ENCODE data around the gene DYNLT1. TPM values are rescaled to one million over a fixed set of nuclear protein-coding genes. Genes with fewer than 3 reads are reported as not detected.

DYNLT1 gene
- total RNA-seq, 1 donor from 2014 or later: 118 TPM

GRCh38 chr6:158640519-158640918, 4.0 kb downstream of the DYNLT1 start:
- DNase-seq (ENCODE audit: low read depth, low spot score): no peak
- TF ChIP-seq, protein P1, sequence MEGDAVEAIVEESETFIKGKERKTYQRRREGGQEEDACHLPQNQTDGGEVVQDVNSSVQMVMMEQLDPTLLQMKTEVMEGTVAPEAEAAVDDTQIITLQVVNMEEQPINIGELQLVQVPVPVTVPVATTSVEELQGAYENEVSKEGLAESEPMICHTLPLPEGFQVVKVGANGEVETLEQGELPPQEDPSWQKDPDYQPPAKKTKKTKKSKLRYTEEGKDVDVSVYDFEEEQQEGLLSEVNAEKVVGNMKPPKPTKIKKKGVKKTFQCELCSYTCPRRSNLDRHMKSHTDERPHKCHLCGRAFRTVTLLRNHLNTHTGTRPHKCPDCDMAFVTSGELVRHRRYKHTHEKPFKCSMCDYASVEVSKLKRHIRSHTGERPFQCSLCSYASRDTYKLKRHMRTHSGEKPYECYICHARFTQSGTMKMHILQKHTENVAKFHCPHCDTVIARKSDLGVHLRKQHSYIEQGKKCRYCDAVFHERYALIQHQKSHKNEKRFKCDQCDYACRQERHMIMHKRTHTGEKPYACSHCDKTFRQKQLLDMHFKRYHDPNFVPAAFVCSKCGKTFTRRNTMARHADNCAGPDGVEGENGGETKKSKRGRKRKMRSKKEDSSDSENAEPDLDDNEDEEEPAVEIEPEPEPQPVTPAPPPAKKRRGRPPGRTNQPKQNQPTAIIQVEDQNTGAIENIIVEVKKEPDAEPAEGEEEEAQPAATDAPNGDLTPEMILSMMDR (conservative IDR thresholded peaks at IDR 0.05): no peak
- no peaks in the 10 kb centered on the region for H3K9me3 Mint-ChIP-seq
- H3K4me1 Mint-ChIP-seq: peaks cover 49% of the 10 kb centered on the region
- H3K4me3 Mint-ChIP-seq: no peak overlapping the region
- no peak overlapping the region for H3K27ac Mint-ChIP-seq (ENCODE audit: unreplicated experiment)
- H3K36me3 Mint-ChIP-seq (ENCODE audit: low read depth): peaks cover 12% of the 10 kb centered on the region
- peaks cover 5% of the 10 kb centered on the region for H3K27me3 Mint-ChIP-seq (ENCODE audit: low read depth)

DNA sequence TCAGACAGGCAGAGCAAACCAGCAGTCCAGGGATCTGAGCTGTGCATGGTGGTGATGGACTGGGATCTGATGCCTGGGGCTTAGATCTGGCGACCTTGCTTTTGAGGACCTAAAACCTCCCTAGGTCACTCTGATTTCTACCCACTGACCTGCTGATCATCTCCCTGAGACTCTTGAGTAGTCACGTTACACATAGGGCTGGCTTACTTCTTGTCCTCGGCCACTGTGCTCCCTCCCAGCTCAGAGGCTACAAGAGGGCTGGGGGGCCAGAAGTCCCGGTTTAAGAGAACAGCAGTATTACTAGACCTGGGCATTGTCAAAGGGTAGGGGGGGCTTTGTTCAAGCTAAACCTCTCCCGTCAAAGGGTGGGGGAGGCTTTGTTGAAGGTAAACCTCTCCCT, 5.5 kb downstream of the DYNLT1 start:
- peaks cover 12% of the 10 kb centered on the region for H3K36me3 Mint-ChIP-seq (ENCODE audit: low read depth)
- H3K4me3 Mint-ChIP-seq: peak overlapping the region; percentile 33
- H3K9me3 Mint-ChIP-seq: no peaks in the 10 kb centered on the region
- no peak overlapping the region for H3K27ac Mint-ChIP-seq (ENCODE audit: unreplicated experiment)
- peaks cover 40% of the 10 kb centered on the region for H3K4me1 Mint-ChIP-seq
- no peak for DNase-seq (ENCODE audit: low read depth, low spot score)
- H3K27me3 Mint-ChIP-seq (ENCODE audit: low read depth): no peaks in the 10 kb centered on the region
- TF ChIP-seq, protein P1 (conservative IDR thresholded peaks at IDR 0.05): no peak

DNA sequence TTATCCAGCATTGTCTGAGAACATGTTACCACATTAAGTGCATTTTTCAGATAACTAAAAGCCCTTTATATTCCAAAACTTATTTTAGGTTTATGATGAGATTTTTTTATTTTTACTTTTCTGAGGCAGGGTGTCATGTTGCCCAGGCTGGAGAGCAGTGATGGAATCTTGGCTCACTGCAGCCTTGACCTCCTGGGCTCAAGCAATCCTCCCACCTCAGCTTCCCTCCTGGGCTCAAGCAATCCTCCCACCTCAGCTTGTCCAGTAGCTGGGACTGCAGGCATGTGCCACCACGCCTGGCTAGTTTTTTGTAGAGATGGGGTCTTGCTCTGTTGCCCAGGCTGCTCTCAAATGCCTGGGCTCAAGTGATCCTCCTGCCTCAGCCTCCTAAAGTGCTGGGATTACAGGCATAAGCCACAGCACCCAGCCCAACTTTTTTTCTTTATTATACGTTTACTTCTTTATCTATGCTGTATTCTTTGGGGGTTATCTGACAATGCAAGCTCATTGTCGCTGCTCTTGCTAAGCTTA, 6.2 kb downstream of the DYNLT1 start:
- Mint-ChIP-seq H3K4me1 (peaks cover 36% of the 10 kb centered on the region), H3K27ac (ENCODE audit: unreplicated experiment) (no peak overlapping the region), H3K27me3 (ENCODE audit: low read depth) (no peaks in the 10 kb centered on the region), H3K9me3 (no peaks in the 10 kb centered on the region), H3K36me3 (ENCODE audit: low read depth) (peaks cover 12% of the 10 kb centered on the region), H3K4me3 (no peak overlapping the region)
- no peak for DNase-seq (ENCODE audit: low read depth, low spot score)
- TF ChIP-seq, protein P1 (conservative IDR thresholded peaks at IDR 0.05): no peak

DNA sequence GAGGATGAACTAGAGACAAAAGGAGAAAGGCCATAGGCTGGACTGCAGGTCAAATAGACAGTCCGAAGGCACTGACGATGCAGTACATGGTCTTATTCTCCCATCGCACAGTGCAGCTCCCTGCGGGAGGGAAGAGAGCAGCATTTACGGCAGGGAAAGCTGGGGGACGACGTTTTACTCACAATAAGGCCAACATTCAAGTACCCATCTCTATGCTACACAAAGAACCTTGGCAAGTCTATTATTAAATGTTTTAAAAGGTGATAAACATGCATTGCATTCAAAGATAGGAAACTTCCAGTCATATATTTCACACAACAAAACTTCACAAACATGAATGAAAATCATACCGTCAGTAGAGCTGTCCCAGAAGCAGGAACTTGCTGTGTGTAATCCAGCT, 7.8 kb downstream of the DYNLT1 start:
- Mint-ChIP-seq H3K27ac (ENCODE audit: unreplicated experiment) (peak overlapping the region; percentile 21), H3K36me3 (ENCODE audit: low read depth) (peaks cover 19% of the 10 kb centered on the region), H3K4me1 (peaks cover 22% of the 10 kb centered on the region), H3K9me3 (no peaks in the 10 kb centered on the region), H3K27me3 (ENCODE audit: low read depth) (no peaks in the 10 kb centered on the region), H3K4me3 (no peak overlapping the region)
- TF ChIP-seq, protein P1 (conservative IDR thresholded peaks at IDR 0.05): no peak
- no peak for DNase-seq (ENCODE audit: low read depth, low spot score)

DNA sequence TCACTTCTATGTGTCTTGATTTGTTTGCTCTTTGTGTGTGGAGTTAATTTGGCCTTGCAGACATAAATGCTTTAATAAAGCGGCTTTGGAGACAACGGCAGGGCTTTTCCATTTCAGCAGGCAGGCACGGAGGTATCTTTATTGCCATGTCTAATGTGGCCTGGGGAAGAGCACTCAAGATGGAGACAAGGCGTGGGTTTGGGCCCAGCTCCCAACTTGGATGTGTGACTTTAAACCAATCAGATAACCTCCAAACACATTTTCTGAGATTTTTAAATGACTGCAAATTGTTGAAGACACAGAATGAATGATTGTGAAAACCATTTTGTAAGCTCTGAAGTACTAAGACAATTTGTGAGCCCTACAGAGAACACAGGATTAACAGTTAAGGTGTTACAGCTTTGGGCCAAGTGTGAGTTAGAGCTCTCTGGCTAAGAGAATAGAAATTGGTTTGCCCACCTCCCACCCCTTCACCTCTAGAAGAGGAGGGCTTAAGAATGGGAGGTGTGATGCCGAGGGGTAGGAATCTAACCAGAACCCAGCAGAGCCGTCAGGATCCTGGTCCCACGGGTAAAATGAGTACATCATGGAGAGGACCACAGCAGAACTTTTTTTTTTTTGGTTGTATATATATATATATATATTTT, 9.0 kb downstream of the DYNLT1 start:
- Mint-ChIP-seq H3K27ac (ENCODE audit: unreplicated experiment) (no peak overlapping the region), H3K27me3 (ENCODE audit: low read depth) (no peaks in the 10 kb centered on the region), H3K4me1 (peaks cover 17% of the 10 kb centered on the region), H3K36me3 (ENCODE audit: low read depth) (peaks cover 25% of the 10 kb centered on the region), H3K9me3 (no peaks in the 10 kb centered on the region), H3K4me3 (no peak overlapping the region)
- TF ChIP-seq, protein P1 (conservative IDR thresholded peaks at IDR 0.05): no peak
- DNase-seq (ENCODE audit: low read depth, low spot score): no peak

All from neural crest cell (in vitro differentiated cells).